DOHH2 (cell line): Measurements from ENCODE around the gene IFNAR2.

Experiments
- H3F3A ChIP-seq: fragments of 200-600 bp; sonication (generic), shearing (Covaris generic); 2 replicates; pipeline ENCODE4 v1.6.0; 2016; ENCODE audit warnings: antibody characterized with exemption, mild to moderate bottlenecking; ENCODE audit not compliant: control insufficient read depth, insufficient read depth
- H3K27ac ChIP-seq: fragments of 200-600 bp; sonication (generic); 2 replicates; pipeline ENCODE4 v1.5.1; 2014; ENCODE audit warnings: low read depth, mild to moderate bottlenecking, low read length, moderate library complexity
- H3K27me3 ChIP-seq: fragments of 200-600 bp; sonication (generic); 2 replicates; pipeline ENCODE4 v1.6.1; 2014; ENCODE audit warnings: mild to moderate bottlenecking, low read length, mixed read lengths; ENCODE audit not compliant: control insufficient read depth
- H3K36me3 ChIP-seq: fragments of 200-600 bp; sonication (generic); 2 replicates; pipeline ENCODE4 v1.6.1; 2014; ENCODE audit warnings: mild to moderate bottlenecking, low read length, moderate library complexity, mixed read lengths; ENCODE audit not compliant: control insufficient read depth
- H3K4me1 ChIP-seq: fragments of 200-600 bp; sonication (generic); 2 replicates; pipeline ENCODE4 v1.6.1; 2014; ENCODE audit warnings: mild to moderate bottlenecking, low read length, mixed read lengths; ENCODE audit not compliant: control insufficient read depth
- H3K4me2 ChIP-seq: fragments of 200-600 bp; sonication (generic); 2 replicates; pipeline ENCODE4 v1.6.0; 2014; ENCODE audit warnings: mild to moderate bottlenecking, low read length, moderate library complexity
- H3K4me3 ChIP-seq: fragments of 200-600 bp; sonication (generic); 2 replicates; pipeline ENCODE4 v1.5.1; 2014; ENCODE audit warnings: mild to moderate bottlenecking, low read length, mixed read lengths
- H3K79me2 ChIP-seq: fragments of 200-600 bp; sonication (generic); 2 replicates; pipeline ENCODE4 v1.6.1; 2014; ENCODE audit warnings: mild to moderate bottlenecking, low read length, mixed read lengths; ENCODE audit not compliant: control insufficient read depth
- H3K9me2 ChIP-seq: fragments of 200-600 bp; sonication (generic); replicated peaks from 2 replicates; pipeline ENCODE4 v1.6.1; 2014; ENCODE audit warnings: mild to moderate bottlenecking, low read length, mixed read lengths; ENCODE audit not compliant: control insufficient read depth
- H3K9me3 ChIP-seq: fragments of 200-600 bp; sonication (generic); 2 replicates; pipeline ENCODE4 v1.6.1; 2014; ENCODE audit warnings: antibody characterized with exemption, low read length, mixed read lengths; ENCODE audit not compliant: control insufficient read depth, insufficient read depth
- H4K20me1 ChIP-seq: fragments of 200-600 bp; sonication (generic); 2 replicates; pipeline ENCODE4 v1.6.0; 2014; ENCODE audit warnings: low read depth, mild to moderate bottlenecking, antibody characterized with exemption, low read length, moderate library complexity; ENCODE audit not compliant: control insufficient read depth, insufficient read depth
- CTCF ChIP-seq: fragments of 200-600 bp; sonication (generic); IDR thresholded peaks from one replicate; pipeline ENCODE4 v1.5.1; 2014; ENCODE audit warnings: antibody characterized with exemption, mild to moderate bottlenecking, low read depth, low read length; ENCODE audit not compliant: poor library complexity, severe bottlenecking
- EZH2phosphoT487 ChIP-seq: fragments of 200-600 bp; sonication (generic); IDR thresholded peaks from 2 replicates; pipeline ENCODE4 v1.6.1; 2017; ENCODE audit warnings: borderline replicate concordance, mild to moderate bottlenecking, antibody characterized with exemption, low read length, moderate library complexity, mixed read lengths

IFNAR2 gene

GRCh38 chr21:33245289-33245918 lies 15.7 kb downstream of the IFNAR2 start:
- TF ChIP-seq EZH2phosphoT487 (no peak), CTCF (no peak)
- Histone ChIP-seq H4K20me1 (no peaks in the 10 kb centered on the region), H3F3A (no peaks in the 10 kb centered on the region), H3K4me2 (no peak overlapping the region), H3K79me2 (peaks cover 40% of the 10 kb centered on the region), H3K36me3 (peaks cover 96% of the 10 kb centered on the region), H3K4me3 (no peak overlapping the region), H3K4me1 (peaks cover 10% of the 10 kb centered on the region), H3K27me3 (no peaks in the 10 kb centered on the region), H3K9me2 (no peaks in the 10 kb centered on the region), H3K27ac (no peak overlapping the region), H3K9me3 (no peaks in the 10 kb centered on the region)

- Histone ChIP-seq H3K79me2 (peaks cover 29% of the 10 kb centered on the region), H3K27me3 (no peaks in the 10 kb centered on the region), H4K20me1 (no peaks in the 10 kb centered on the region), H3K4me1 (peaks cover 1% of the 10 kb centered on the region; the same call in 1 of the 2 replicates), H3K4me3 (no peak overlapping the region), H3K9me2 (no peaks in the 10 kb centered on the region), H3F3A (no peaks in the 10 kb centered on the region), H3K4me2 (no peak overlapping the region), H3K27ac (no peak overlapping the region), H3K36me3 (peaks cover 96% of the 10 kb centered on the region), H3K9me3 (no peaks in the 10 kb centered on the region)
- TF ChIP-seq CTCF, result no peak
- no peak for TF ChIP-seq EZH2phosphoT487
Observed at GRCh38 chr21:33246506-33246905, 16.8 kb downstream of the IFNAR2 start.

GRCh38 chr21:33246963-33247362 lies 17.2 kb downstream of the IFNAR2 start:
- no peaks in the 10 kb centered on the region for H3K4me1 ChIP-seq
- no peaks in the 10 kb centered on the region for H3K9me2 ChIP-seq
- no peaks in the 10 kb centered on the region for H3F3A ChIP-seq
- H3K27me3 ChIP-seq, result no peaks in the 10 kb centered on the region
- no peak overlapping the region for H3K4me2 ChIP-seq
- H3K27ac ChIP-seq, result no peak overlapping the region
- peaks cover 95% of the 10 kb centered on the region for H3K36me3 ChIP-seq
- no peaks in the 10 kb centered on the region for H4K20me1 ChIP-seq
- TF ChIP-seq EZH2phosphoT487, result no peak
- no peak for TF ChIP-seq CTCF
- H3K4me3 ChIP-seq, result no peak overlapping the region
- H3K9me3 ChIP-seq, result no peaks in the 10 kb centered on the region
- peaks cover 24% of the 10 kb centered on the region for H3K79me2 ChIP-seq
